ENCODE results near the gene UBE2E3.

DNA sequence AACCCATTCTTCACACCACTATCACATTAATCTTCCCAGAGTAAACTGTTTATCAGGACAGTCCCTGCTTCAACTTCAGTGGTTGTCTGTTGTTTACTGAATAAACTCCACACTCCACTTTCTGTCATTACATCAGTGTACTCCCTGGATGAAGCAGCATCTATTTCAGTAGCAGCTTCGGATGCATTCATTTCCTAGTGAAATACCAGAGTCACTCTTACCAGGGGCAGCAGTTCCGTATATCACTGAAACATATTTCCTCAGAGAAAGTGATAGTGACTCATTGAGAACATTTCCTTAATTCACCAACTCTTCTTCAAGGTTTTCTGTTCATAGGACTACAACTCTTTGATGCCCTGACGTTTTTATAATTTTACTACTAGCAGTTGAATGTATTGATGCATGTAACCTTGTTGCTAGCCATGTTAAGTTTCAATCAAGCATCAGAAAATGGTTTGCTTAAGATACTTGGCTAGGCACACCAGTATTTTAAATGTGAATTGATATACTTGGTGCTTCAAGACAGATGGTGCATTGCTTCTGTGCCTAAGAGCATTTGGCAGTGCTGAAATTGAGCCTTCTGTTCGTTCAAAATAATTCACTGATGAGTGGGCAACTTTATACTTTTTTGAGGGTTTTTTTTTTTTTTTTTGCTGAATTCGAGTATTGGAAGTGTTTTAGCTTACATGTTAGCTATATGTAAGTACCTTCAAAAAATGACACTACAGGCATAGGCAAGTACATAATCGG, 92.3 kb downstream of the UBE2E3 start:
- TF ChIP-seq, protein P1, sequence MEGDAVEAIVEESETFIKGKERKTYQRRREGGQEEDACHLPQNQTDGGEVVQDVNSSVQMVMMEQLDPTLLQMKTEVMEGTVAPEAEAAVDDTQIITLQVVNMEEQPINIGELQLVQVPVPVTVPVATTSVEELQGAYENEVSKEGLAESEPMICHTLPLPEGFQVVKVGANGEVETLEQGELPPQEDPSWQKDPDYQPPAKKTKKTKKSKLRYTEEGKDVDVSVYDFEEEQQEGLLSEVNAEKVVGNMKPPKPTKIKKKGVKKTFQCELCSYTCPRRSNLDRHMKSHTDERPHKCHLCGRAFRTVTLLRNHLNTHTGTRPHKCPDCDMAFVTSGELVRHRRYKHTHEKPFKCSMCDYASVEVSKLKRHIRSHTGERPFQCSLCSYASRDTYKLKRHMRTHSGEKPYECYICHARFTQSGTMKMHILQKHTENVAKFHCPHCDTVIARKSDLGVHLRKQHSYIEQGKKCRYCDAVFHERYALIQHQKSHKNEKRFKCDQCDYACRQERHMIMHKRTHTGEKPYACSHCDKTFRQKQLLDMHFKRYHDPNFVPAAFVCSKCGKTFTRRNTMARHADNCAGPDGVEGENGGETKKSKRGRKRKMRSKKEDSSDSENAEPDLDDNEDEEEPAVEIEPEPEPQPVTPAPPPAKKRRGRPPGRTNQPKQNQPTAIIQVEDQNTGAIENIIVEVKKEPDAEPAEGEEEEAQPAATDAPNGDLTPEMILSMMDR (IDR thresholded peaks at IDR 0.05; ENCODE audit: low read depth, low read length), result no peak
- TF ChIP-seq EZH2phosphoT487 (IDR thresholded peaks at IDR 0.05; ENCODE audit: low read depth), result no peak
